ENCODE data around the gene SYNJ2.

DNA sequence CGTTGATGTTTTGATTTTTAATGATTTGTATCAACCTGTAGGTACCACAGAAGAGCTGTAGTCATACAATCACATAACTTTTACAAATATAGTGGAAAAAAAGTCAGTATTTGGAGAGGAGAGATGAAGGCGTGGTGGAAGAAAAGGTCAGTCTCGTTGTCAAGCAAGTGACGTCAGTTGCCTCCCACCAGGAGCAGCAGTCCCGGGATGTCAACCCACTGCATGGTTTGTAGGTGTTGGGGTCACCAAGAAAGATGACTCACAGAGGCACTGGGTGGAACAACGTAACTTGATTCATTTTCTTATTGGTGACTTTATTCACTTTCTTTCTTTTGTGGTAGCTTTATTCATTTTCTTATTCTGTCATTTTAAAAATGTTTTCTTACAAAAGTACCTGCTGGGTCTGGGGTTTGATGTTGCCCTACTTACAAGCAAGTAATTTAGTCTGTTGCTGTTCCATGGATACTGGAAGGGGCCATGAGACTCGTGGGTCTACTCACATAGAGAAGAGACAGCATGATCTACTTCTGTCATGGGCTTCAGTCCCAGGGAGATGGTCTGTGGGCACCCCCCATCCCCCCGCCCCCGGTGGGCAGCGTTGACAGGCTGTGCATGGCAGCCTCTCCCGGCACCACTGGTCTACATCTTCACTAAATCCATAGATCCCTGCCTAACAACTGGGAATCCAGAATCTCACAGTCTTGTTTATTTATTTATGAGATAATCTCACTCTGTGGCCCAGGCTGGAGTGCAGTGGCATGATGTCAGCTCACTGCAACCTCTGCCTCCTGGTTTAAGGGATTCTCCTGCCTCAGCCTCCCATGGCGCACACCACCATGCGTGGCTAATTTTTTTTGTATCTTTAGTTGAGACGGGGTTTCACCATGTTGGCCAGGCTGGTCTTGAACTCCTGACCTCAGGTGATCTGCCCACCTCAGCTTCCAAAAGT is 36.4 kb upstream of the SYNJ2 start:
- no peak for TF ChIP-seq EZH2 (IDR thresholded peaks at IDR 0.05; ENCODE audit: insufficient read depth, poor library complexity, severe bottlenecking)
- TF ChIP-seq EZH2phosphoT487 (IDR thresholded peaks at IDR 0.05; ENCODE audit: insufficient read depth, low read depth) = no peak
